Fibroblast of mammary gland (primary cell): ENCODE data around the gene DOP1B.

Source experiments
- DNase-seq: peaks from one replicate; pipeline ENCODE4 v3.0.0-alpha.2; 2010; ENCODE audit warnings: low read depth
- H3K4me3 ChIP-seq: 2 replicates; pipeline ENCODE4 v1.5.1; 2011; ENCODE audit warnings: low read depth, mild to moderate bottlenecking, low read length, moderate library complexity; ENCODE audit not compliant: control insufficient read depth
- TF ChIP-seq, protein P1 (sequence below): conservative IDR thresholded peaks from 2 replicates; pipeline ENCODE4 v1.5.1; 2011; ENCODE audit warnings: low read depth, low read length, inconsistent platforms; ENCODE audit not compliant: control insufficient read depth, insufficient read depth

Gene DOP1B

DNA sequence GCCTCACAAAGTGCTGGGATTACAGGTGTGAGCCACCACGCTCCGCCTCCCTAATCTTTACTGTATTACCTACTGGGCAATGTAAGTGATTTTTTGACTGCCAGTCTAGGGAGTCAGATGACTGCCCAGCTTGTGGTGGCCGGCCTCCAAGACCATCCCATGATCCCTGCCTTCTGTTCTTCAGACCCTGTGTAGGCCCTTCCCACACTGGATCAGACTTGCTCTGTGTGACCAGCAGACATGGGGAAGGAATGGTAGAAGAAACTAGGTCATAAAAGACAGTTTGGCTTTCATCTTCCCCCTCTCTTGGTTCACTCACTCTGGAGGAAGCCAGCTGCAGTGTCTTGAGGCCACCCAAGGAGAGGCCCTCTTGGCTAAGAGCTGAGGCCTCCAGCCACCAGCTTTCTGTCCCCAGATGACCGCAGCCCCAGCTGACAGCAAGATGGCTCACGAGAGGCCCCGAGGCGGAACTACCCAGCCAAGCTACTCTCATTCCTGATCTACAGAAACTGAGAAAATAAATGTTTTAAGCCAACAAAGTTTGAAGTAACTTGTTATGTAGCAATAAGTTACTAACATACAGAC, 36.2 kb upstream of the DOP1B start:
- TF ChIP-seq, protein P1, sequence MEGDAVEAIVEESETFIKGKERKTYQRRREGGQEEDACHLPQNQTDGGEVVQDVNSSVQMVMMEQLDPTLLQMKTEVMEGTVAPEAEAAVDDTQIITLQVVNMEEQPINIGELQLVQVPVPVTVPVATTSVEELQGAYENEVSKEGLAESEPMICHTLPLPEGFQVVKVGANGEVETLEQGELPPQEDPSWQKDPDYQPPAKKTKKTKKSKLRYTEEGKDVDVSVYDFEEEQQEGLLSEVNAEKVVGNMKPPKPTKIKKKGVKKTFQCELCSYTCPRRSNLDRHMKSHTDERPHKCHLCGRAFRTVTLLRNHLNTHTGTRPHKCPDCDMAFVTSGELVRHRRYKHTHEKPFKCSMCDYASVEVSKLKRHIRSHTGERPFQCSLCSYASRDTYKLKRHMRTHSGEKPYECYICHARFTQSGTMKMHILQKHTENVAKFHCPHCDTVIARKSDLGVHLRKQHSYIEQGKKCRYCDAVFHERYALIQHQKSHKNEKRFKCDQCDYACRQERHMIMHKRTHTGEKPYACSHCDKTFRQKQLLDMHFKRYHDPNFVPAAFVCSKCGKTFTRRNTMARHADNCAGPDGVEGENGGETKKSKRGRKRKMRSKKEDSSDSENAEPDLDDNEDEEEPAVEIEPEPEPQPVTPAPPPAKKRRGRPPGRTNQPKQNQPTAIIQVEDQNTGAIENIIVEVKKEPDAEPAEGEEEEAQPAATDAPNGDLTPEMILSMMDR: no peak
- no peak for DNase-seq
- H3K4me3 ChIP-seq: no peak overlapping the region

DNA sequence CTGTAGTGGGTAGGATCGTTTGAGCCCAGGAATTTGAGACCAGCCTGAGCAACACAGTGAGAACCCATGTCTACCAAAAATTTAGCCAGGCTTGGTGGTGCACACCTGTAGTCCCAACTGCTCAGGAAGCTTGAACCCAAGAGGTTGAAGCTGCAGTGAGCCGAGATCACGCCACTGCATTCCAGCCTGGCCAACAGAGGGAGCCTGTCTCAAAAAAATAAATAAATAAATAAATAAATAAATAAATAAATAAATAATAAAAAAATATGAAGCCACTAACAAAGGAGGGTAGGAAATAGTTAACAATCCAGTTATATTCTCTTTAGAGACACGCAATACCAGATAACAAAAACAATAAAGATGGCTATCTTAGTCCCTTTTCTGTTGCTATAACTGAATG, 33.6 kb upstream of the DOP1B start:
- H3K4me3 ChIP-seq: no peak overlapping the region
- TF ChIP-seq, protein P1: peak; percentile 28
- no peak for DNase-seq

DNA sequence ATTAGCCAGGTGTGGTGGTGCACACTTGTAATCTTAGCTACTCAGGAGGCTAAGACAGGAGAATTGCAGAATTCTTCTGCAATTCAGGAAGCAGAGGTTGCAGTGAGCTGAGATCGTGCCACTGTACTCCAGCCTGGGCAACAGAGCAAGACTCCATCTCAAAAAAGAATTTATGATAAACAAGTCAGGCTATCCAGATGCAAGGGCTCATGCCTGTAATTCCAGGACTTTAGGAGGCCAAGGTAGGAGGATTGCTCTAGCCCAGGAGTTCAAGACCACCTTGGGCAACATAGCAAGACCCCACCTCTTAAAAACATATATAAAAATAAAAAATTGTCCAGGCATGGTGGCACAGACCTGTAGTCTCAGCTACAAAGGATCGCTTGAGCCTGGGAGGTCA, 32.2 kb upstream of the DOP1B start:
- no peak overlapping the region for H3K4me3 ChIP-seq
- TF ChIP-seq, protein P1: no peak
- no peak for DNase-seq

DNA sequence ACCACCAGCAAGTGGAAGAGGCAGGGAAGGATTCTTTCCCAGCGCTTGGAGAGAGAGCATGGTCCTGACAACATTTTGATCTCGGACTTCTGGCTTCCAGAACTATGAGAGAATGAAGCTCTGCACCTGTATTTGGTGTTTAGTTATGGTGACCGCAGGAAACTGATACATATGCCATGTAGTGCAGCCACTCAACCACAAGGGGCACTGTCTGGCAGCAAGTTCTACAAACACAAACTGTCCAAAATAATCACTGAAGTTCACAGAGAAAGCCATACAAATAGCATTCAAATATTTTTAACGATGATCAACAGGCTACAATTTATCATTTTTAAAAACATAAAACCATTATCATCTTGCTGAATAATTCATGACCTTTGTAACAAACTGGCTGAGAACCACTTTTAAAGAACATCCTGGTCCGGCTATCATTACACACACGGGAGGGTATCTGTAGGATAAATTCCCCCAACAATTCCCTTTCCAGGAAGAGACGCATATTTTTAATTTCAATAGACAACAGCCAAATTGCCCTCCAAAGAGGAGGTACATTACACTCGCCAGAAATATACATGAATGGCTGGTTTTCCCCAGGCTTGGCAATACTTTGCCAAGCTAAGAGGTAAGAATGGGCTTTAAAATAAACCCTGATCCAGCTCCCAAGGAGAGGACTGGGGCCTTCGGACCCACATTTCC, 31.0 kb upstream of the DOP1B start:
- DNase-seq: peak; percentile 61
- TF ChIP-seq, protein P1: peak; percentile 95

DNA sequence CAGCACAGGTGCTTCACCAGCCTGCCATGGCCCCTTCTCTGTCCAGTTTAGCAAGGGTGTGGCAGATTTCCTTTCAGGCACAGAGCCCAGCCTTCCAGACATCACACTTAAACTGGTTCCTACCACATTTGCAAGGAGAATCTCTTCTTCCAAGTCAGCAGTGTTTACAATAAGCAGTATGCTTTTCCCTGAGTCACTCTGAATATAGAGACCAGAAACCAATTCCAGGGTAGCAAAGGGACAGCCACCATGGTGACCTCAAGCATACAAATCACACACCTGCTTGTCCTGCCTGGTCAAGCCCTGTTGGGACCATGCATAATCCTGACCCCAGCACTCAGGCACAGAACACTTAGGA, 30.4 kb upstream of the DOP1B start:
- DNase-seq: no peak
- TF ChIP-seq, protein P1: no peak
- H3K4me3 ChIP-seq: no peak overlapping the region

More for the DNA sequence above, 31.0 kb upstream of the DOP1B start:
- H3K4me3 ChIP-seq: no peak overlapping the region

DNA sequence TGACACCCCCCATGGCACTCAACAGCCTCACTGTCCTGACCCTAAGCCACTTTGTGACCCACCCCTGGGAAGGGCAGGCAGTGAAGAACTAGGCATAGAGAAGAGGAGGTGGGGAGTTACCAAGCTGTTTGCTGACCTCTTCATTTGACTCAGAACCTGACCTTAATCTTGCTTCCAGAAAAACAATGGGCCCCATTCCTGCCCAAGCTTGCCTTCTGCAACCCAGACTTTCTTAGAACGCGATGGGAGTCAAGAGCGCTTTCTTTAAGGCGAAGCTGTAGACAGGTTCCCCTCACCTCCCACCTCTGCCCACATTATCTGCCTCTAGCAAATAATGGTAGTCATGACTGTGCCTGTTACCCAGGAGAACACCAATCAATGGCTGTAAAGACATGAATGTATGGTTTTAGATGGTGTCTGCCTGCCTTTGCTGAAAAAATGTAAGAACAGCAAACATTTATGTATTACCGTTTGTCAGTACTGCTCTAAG, 30.0 kb upstream of the DOP1B start:
- TF ChIP-seq, protein P1: no peak
- no peak for DNase-seq
- no peak overlapping the region for H3K4me3 ChIP-seq
